GM19035 (cell line): Measurements from ENCODE around the gene CCR7.
"Not testable (repeated sequence)": the region's sequence is repeated elsewhere in the genome, so short reads cannot be mapped to it uniquely, and the experiment has no call there.

Experiments
- ATAC-seq: cut with Tn5 transposase; IDR thresholded peaks from one replicate; pipeline ENCODE4 v1.9.1; 2021; ENCODE audit not compliant: unreplicated experiment

Gene CCR7

GRCh38 chr17:40597556-40598300 lies 32.5 kb upstream of the CCR7 start:
- no peak for ATAC-seq

- ATAC-seq: no peak
Measured at GRCh38 chr17:40597156-40597555, 31.9 kb upstream of the CCR7 start.

- ATAC-seq: no peak
Measured at GRCh38 chr17:40596261-40596919, 31.1 kb upstream of the CCR7 start.

- no peak for ATAC-seq
Measured at GRCh38 chr17:40590742-40591141, 25.5 kb upstream of the CCR7 start.

- ATAC-seq: no peak
Measured at GRCh38 chr17:40588552-40588951, 23.3 kb upstream of the CCR7 start.

- not testable (repeated sequence) for ATAC-seq
Measured at GRCh38 chr17:40586264-40586663, 21.0 kb upstream of the CCR7 start.

- not testable (repeated sequence) for ATAC-seq
Measured at GRCh38 chr17:40584950-40585349, 19.7 kb upstream of the CCR7 start.

GRCh38 chr17:40582328-40582901 lies 17.1 kb upstream of the CCR7 start:
- peak; percentile 79 for ATAC-seq

- no peak for ATAC-seq
Measured at GRCh38 chr17:40580140-40580539, 14.9 kb upstream of the CCR7 start.

- ATAC-seq: no peak
Measured at GRCh38 chr17:40579471-40579870, 14.2 kb upstream of the CCR7 start.

- ATAC-seq: no peak
Measured at GRCh38 chr17:40577611-40578065, 12.4 kb upstream of the CCR7 start.

- ATAC-seq: no peak
Measured at GRCh38 chr17:40576113-40576740, 11.0 kb upstream of the CCR7 start.

GRCh38 chr17:40574292-40574691 lies 9.0 kb upstream of the CCR7 start:
- no peak for ATAC-seq

- not testable (repeated sequence) for ATAC-seq
Measured at GRCh38 chr17:40572245-40572993, 7.1 kb upstream of the CCR7 start.

- ATAC-seq: no peak
Measured at GRCh38 chr17:40568074-40568836, 3.0 kb upstream of the CCR7 start.

GRCh38 chr17:40567377-40567776 lies 2.1 kb upstream of the CCR7 start:
- no peak for ATAC-seq

- ATAC-seq: no peak
Measured at GRCh38 chr17:40565769-40566409, 617 bp upstream of the CCR7 start.

GRCh38 chr17:40564195-40564882 lies 933 bp downstream of the CCR7 start:
- ATAC-seq: no peak
